Gastroesophageal sphincter (tissue), 4 donors: ENCODE measurements around the gene DIPK1A. TPM values are rescaled to one million over a fixed set of nuclear protein-coding genes. Genes with fewer than 3 reads are reported as not detected.

ENCODE experiments used
- ATAC-seq: fragments of 150-250 bp; one replicate; pipeline ENCODE4 v1.9.1; 2016; ENCODE audit warnings: mild to moderate bottlenecking, moderate library complexity
- H3K27ac ChIP-seq, 4 donors: fragments of 200-600 bp; sonication (generic) in 3 of 4; 1 replicate in 3 of 4; 2 replicates in 1 of 4; pipeline ENCODE4 v1.5.1; 2016 to 2019
- H3K27me3 ChIP-seq: fragments of 200-600 bp; sonication (generic); one replicate; pipeline ENCODE4 v1.5.1; 2019
- H3K36me3 ChIP-seq, 2 donors: fragments of 200-600 bp; sonication (generic); one replicate each; pipeline ENCODE4 v1.5.1; 2019; ENCODE audit warnings: control low read depth in 1 of 2
- H3K4me1 ChIP-seq, 3 donors: fragments of 200-600 bp; sonication (generic); 1 replicate in 2 of 3; 2 replicates in 1 of 3; pipeline ENCODE4 v1.5.1; 2016 to 2019; ENCODE audit warnings: control low read depth in 2 of 3
- H3K4me3 ChIP-seq, 2 donors: fragments of 200-600 bp; sonication (generic); one replicate each; pipeline ENCODE4 v1.5.1; 2019; ENCODE audit warnings: mild to moderate bottlenecking in 1 of 2, moderate library complexity in 1 of 2
- H3K9me3 ChIP-seq, 3 donors: fragments of 200-600 bp; sonication (generic); one replicate each; pipeline ENCODE4 v1.5.1; 2017 to 2019; ENCODE audit warnings: control low read depth in 2 of 3
- CTCF ChIP-seq, 4 experiments: fragments of 200-600 bp in 2 of 4; fragments of 450-650 bp in 2 of 4; sonication (generic) in 1 of 4; IDR thresholded peaks; one replicate each; pipeline ENCODE4 v1.5.1; 2017 to 2019; ENCODE audit warnings: antibody characterized with exemption in 4 of 4, mild to moderate bottlenecking in 2 of 4, moderate library complexity in 2 of 4
- EP300 ChIP-seq: sonication (generic); formaldehyde crosslinking; IDR thresholded peaks from one replicate; pipeline ENCODE4 v1.6.1; 2017; ENCODE audit warnings: antibody characterized with exemption, mild to moderate bottlenecking
- POLR2A ChIP-seq, 2 donors: fragments of 450-650 bp; IDR thresholded peaks; one replicate each; pipeline ENCODE4 v1.6.1; 2017; ENCODE audit warnings: antibody characterized with exemption in 2 of 2, mild to moderate bottlenecking in 2 of 2, moderate library complexity in 1 of 2
- POLR2AphosphoS5 ChIP-seq: sonication (generic); formaldehyde crosslinking; IDR thresholded peaks from one replicate; pipeline ENCODE4 v1.6.1; 2017; ENCODE audit warnings: antibody characterized with exemption
- WGBS, 2 donors: methylation state at CpG; one replicate each; pipeline ENCODE4 v1.1.5; 2018; ENCODE audit warnings: low coverage in 1 of 2; 5-methylcytosine and 5-hydroxymethylcytosine counted together
- small RNA-seq, 4 donors: library from RNA; depleted of rRNA; stranded (forward); fragments of <200 nt; gene quantifications; one replicate each; pipeline ENCODE3, GENCODE V24; 2016
- total RNA-seq, 4 donors: library from RNA; depleted of rRNA; stranded (reverse); fragments of >200 nt; gene quantifications; one replicate each; pipeline ENCODE4 v1.1.0, GENCODE V29; 2016

DIPK1A gene
- total RNA-seq, 4 donors from 2014 or later: 10.2 to 39.2 (median 32.9) TPM

DNA sequence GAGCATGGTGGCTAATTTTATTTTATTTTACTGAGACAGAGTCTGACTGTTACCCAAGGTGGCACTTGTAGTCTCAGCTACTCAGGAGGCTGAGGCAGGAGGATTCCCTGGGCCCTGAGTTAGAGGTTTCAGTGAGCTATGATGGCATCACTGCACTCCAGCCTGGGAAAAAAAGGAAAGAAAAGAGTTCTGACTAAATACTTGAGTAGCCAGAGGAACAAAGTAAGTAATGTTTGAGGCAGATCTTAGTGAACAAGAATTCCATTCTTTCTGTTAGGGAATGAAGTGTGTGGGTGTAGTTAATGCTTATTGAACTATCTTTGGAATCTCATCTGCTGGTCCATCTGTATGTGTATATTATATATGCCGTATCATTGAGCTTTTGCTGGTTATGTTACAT, 163.3 kb downstream of the DIPK1A start:
- 48 to 50% methylated on average over 1 of the region's 1 CpG for WGBS, 2 donors
- H3K4me3 ChIP-seq: no peak overlapping the region
- ATAC-seq: no peak
- no peak for TF ChIP-seq EP300
- no peak for TF ChIP-seq CTCF (IDR thresholded peaks at IDR 0.05)
- TF ChIP-seq POLR2AphosphoS5: no peak
- TF ChIP-seq POLR2A (IDR thresholded peaks at IDR 0.05): no peak
- no peaks in the 10 kb centered on the region for H3K4me1 ChIP-seq
- H3K27ac ChIP-seq: no peak overlapping the region
- H3K27me3 ChIP-seq: no peaks in the 10 kb centered on the region
- peaks cover 0 to 5% (median 0%) of the 10 kb centered on the region in 3 donors for H3K9me3 ChIP-seq
- H3K36me3 ChIP-seq: no peaks in the 10 kb centered on the region

GRCh38 chr1:92797297-92797696, 164.0 kb downstream of the DIPK1A start:
- TF ChIP-seq CTCF (IDR thresholded peaks at IDR 0.05) (no peak), POLR2A (IDR thresholded peaks at IDR 0.05) (no peak), EP300 (no peak), POLR2AphosphoS5 (no peak)
- ATAC-seq: no peak
- no peak overlapping the region for H3K27ac ChIP-seq
- H3K36me3 ChIP-seq: no peaks in the 10 kb centered on the region
- H3K4me1 ChIP-seq: no peaks in the 10 kb centered on the region
- H3K27me3 ChIP-seq: no peaks in the 10 kb centered on the region
- H3K4me3 ChIP-seq: no peak overlapping the region
- H3K9me3 ChIP-seq: peaks cover 0 to 5% (median 0%) of the 10 kb centered on the region in 3 donors

DNA sequence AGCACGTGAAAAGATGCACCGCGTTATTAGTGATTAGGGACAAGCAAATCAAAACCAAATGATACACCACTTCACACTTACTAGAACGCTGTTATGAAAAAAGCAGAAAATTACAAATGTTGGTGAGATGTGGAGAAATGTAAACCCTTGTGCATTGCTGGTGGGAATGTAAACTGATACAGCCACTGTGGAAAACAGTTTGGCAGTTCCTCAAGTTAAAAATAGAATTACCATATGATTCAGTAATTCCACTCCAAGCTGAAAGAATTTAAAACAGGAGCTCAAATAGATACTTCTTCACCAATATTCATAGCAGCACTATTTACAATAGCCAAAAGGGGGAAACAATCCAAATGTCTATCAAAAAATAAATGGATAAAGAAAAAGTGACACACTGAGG, 166.1 kb downstream of the DIPK1A start:
- no peaks in the 10 kb centered on the region for H3K36me3 ChIP-seq
- no peak for ATAC-seq
- H3K4me1 ChIP-seq: no peaks in the 10 kb centered on the region
- H3K9me3 ChIP-seq: peaks cover 0 to 5% (median 0%) of the 10 kb centered on the region in 3 donors
- WGBS, 2 donors: 79 to 83% methylated on average over 4 of the region's 4 CpGs
- TF ChIP-seq CTCF (IDR thresholded peaks at IDR 0.05) (no peak), POLR2AphosphoS5 (no peak), POLR2A (IDR thresholded peaks at IDR 0.05) (no peak)
- no peaks in the 10 kb centered on the region for H3K27me3 ChIP-seq
- no peak overlapping the region for H3K27ac ChIP-seq
- H3K4me3 ChIP-seq: no peak overlapping the region

- 27 to 45% methylated on average over 2 to 3 of the region's 3 CpGs for WGBS, 2 donors
- no peak for TF ChIP-seq EP300
- TF ChIP-seq POLR2AphosphoS5: no peak
- TF ChIP-seq POLR2A (IDR thresholded peaks at IDR 0.05): no peak
- TF ChIP-seq CTCF (IDR thresholded peaks at IDR 0.05): no peak
- H3K4me1 ChIP-seq: no peaks in the 10 kb centered on the region
- no peaks in the 10 kb centered on the region for H3K27me3 ChIP-seq
- H3K9me3 ChIP-seq: peaks cover 0 to 5% (median 0%) of the 10 kb centered on the region in 3 donors
- no peak for ATAC-seq
- H3K27ac ChIP-seq: no peak overlapping the region
- no peaks in the 10 kb centered on the region for H3K36me3 ChIP-seq
- no peak overlapping the region for H3K4me3 ChIP-seq
Observed at GRCh38 chr1:92792340-92792782, 168.9 kb downstream of the DIPK1A start.

Small RNA genes lying within 50 kb of the gene (small RNA-seq; reads per million reads assigned to genes)
- gene RF00432: 0 reads per million in 4 donors
- gene RN7SL692P: 0 reads per million in 4 donors
- gene RNU6-210P: 0 reads per million in 4 donors
- 0 reads per million in 4 donors for gene RNU6-970P
- gene SNORA66: 4.0 to 30.8 (median 14.5) reads per million in 4 donors
- gene SNORD21: 0 reads per million in 4 donors

Other genes starting within 250 kb of the DIPK1A start
- 10 to 100 TPM; 39.5 to 49.7 (median 48.6) TPM for gene EVI5, start 176.4 kb downstream of the DIPK1A start, total RNA-seq
- gene RPL5, start 129.4 kb downstream of the DIPK1A start, total RNA-seq: 1,000 to 10,000 TPM; 1,169 to 2,433 (median 2,010) TPM
- gene MTF2, start 117.8 kb upstream of the DIPK1A start, total RNA-seq: 10 to 100 TPM in 2 of 4 donors, 1 to 10 TPM in 2; 7.8 to 20.7 (median 10.3) TPM
- gene TMED5, start 219.0 kb upstream of the DIPK1A start, total RNA-seq: 10 to 100 TPM; 43.5 to 68.0 (median 60.5) TPM
- 1 to 10 TPM in 3 of 4 donors, under 1 TPM in 1; 0.81 to 4.7 (median 2.4) TPM for gene CCDC18, start 219.3 kb upstream of the DIPK1A start, total RNA-seq